ENCODE results near the gene DOC2B. TPM values are rescaled to one million over a fixed set of nuclear protein-coding genes. Genes with fewer than 3 reads are reported as not detected.

DOC2B gene
- total and polyA plus RNA-seq, 2 of the 13 experiments (the other 11 are each of a cell fraction or from before 2014, with no cell fraction given), result 0.09 to 0.22 TPM

DNA sequence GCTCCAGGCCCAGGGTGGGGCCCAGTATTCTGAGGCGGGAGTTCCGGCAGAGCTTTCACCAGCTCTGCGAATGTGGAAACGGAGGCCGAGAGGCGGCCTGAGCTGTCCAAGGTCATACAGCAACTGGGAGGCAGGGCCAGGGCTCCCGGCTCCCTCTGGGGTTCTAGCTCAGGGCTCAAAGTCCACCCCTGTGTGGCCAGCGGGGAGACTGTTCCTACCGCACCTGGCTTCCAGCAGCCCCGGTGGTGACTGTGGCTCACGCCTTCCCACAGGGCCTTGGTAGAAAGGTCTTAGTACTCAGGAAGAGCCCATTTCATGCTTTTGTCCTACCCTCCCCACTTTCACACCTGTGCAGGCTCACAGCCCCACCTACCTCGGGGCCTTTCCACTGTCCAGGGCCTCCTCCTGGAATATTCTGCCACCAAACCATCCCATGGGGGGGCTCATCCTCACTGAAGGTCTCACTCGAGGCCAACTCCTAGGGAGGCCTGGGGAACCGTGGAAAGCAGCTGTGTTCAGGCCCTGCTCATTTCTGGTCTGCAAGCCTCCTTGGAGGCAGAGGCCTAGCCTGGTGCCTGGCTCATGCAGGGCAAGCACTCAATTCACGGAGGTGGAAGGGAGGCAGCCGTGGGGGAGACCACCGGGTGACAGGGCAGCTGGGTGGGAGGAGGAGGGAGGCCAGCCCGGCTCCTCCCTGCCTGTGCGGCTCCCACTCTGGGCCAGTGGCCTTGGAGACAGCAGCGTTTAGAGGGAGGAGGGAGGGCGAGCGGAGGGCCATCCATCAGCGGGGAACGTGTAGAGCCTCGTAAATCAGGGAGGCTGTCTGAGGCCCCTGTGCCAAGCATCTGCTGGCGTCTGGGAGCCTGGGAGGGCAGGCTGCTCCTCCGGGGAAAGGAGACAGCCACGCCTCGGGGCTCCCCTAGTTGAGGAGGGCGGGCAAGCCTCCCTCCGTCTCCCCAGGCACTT, 12.7 kb upstream of the DOC2B start (continued):
- TF ChIP-seq, protein P1, sequence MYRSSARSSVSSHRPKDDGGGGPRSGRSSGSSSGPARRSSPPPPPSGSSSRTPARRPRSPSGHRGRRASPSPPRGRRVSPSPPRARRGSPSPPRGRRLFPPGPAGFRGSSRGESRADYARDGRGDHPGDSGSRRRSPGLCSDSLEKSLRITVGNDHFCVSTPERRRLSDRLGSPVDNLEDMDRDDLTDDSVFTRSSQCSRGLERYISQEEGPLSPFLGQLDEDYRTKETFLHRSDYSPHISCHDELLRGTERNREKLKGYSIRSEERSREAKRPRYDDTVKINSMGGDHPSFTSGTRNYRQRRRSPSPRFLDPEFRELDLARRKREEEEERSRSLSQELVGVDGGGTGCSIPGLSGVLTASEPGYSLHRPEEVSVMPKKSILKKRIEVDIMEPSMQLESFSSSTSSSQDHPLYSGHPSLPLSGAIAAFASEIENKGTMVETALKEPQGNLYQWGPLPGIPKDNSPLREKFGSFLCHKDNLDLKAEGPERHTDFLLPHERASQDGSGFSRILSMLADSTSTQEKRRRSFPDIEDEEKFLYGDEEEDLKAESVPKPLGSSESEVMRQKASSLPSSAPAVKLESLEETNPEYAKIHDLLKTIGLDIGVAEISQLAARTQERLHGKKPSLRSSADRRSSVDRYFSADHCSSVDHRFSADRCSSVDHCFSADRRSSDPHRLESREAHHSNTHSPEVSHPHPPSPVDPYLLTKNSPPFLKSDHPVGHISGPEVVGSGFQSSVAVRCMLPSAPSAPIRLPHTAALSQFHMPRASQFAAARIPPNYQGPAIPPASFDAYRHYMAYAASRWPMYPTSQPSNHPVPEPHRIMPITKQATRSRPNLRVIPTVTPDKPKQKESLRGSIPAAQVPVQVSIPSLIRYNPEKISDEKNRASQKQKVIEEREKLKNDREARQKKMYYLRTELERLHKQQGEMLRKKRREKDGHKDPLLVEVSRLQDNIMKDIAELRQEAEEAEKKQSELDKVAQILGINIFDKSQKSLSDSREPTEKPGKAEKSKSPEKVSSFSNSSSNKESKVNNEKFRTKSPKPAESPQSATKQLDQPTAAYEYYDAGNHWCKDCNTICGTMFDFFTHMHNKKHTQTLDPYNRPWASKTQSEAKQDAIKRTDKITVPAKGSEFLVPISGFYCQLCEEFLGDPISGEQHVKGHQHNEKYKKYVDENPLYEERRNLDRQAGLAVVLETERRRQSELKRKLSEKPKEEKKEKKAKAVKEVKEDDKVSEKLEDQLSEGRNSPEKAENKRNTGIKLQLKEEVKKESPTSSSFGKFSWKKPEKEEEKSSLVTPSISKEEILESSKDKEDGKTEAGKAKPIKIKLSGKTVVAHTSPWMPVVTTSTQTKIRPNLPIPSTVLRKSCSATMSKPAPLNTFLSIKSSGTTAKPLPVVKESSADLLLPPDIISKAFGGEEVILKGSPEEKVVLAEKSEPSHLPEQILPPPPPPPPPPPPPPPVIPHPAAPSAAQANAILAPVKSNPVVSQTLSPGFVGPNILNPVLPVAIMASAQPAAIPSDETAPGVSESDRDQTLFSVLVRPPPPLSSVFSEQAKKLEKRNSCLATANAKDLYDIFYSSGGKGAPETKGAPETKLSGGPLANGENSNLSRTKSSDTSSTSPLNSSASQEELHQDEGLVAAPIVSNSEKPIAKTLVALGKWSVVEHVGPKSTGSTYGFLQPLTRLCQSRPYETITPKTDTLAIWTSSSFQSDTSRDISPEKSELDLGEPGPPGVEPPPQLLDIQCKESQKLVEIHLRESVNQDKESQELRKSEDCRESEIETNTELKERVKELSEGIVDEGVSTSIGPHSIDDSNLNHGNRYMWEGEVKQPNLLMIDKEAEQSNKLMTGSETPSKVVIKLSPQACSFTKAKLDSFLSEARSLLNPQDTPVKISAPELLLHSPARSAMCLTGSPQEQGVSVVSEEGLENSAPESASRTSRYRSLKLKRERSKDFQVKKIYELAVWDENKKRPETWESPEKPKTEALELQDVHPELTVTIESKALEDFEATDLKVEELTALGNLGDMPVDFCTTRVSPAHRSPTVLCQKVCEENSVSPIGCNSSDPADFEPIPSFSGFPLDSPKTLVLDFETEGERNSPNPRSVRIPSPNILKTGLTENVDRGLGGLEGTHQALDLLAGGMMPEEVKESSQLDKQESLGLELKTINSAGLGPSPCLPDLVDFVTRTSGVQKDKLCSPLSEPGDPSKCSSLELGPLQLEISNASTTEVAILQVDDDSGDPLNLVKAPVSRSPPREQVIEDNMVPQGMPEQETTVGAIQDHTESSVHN (CRISPR knock-in tag; IDR thresholded peaks at IDR 0.05), result no peak
- TF ChIP-seq ZNF720 (CRISPR knock-in tag; IDR thresholded peaks at IDR 0.05) (no peak), MBD4 (IDR thresholded peaks at IDR 0.05; ENCODE audit: borderline replicate concordance, low read length) (no peak), ZNF274 (CRISPR knock-in tag; IDR thresholded peaks at IDR 0.05) (peak; percentile 1; the same call in 1 of the 2 replicates), ZNF430 (CRISPR knock-in tag; IDR thresholded peaks at IDR 0.05) (no peak), GATAD1 (CRISPR knock-in tag; IDR thresholded peaks at IDR 0.05) (no peak), SAP130 (CRISPR knock-in tag; IDR thresholded peaks at IDR 0.05; ENCODE audit: low read depth) (peak; percentile 47; the same call in 1 of the 2 replicates), ZNF350 (CRISPR knock-in tag; IDR thresholded peaks at IDR 0.05; ENCODE audit: borderline replicate concordance, low read depth) (peak; percentile 50; the same call in 1 of the 2 replicates), ZSCAN29 (CRISPR knock-in tag; conservative IDR thresholded peaks at IDR 0.05) (no peak), ZNF317 (CRISPR knock-in tag; IDR thresholded peaks at IDR 0.05) (no peak), ZNF432 (CRISPR knock-in tag; IDR thresholded peaks at IDR 0.05; ENCODE audit: borderline replicate concordance) (no peak), ZNF264 (CRISPR knock-in tag; IDR thresholded peaks at IDR 0.05) (no peak), SIN3A (IDR thresholded peaks at IDR 0.05; ENCODE audit: borderline replicate concordance, low read depth, low read length) (no peak), ZSCAN21 (CRISPR knock-in tag; IDR thresholded peaks at IDR 0.05; ENCODE audit: borderline replicate concordance) (no peak), PCBP2 (optimal IDR thresholded peaks at IDR 0.05; ENCODE audit: low read depth, low read length, poor library complexity, severe bottlenecking) (no peak), ZNF543 (CRISPR knock-in tag; IDR thresholded peaks at IDR 0.05) (0 out of 2 replicates have a peak, but pooled peaks have one; percentile 55), SMARCC2 (IDR thresholded peaks at IDR 0.05) (no peak), RARA (CRISPR knock-in tag; IDR thresholded peaks at IDR 0.05) (no peak), ZNF30 (CRISPR knock-in tag; IDR thresholded peaks at IDR 0.05) (no peak)
- TF ChIP-seq, protein P2, sequence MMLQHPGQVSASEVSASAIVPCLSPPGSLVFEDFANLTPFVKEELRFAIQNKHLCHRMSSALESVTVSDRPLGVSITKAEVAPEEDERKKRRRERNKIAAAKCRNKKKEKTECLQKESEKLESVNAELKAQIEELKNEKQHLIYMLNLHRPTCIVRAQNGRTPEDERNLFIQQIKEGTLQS (CRISPR knock-in tag; IDR thresholded peaks at IDR 0.05), result no peak
- TF ChIP-seq, protein P3, sequence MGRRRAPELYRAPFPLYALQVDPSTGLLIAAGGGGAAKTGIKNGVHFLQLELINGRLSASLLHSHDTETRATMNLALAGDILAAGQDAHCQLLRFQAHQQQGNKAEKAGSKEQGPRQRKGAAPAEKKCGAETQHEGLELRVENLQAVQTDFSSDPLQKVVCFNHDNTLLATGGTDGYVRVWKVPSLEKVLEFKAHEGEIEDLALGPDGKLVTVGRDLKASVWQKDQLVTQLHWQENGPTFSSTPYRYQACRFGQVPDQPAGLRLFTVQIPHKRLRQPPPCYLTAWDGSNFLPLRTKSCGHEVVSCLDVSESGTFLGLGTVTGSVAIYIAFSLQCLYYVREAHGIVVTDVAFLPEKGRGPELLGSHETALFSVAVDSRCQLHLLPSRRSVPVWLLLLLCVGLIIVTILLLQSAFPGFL (CRISPR knock-in tag; IDR thresholded peaks at IDR 0.05), result no peak

All from HepG2 (cell line).